Tibial artery (tissue), 4 donors: Measurements from ENCODE around the gene PCDH9.

Source experiments
- DNase-seq, 2 donors: peaks; one replicate each; pipeline ENCODE4 v3.0.0-alpha.2; 2019
- H3K27ac ChIP-seq, 2 donors: fragments of 200-600 bp; sonication (generic) in 1 of 2; 1 replicate in 1 of 2; 2 replicates in 1 of 2; pipeline ENCODE4 v1.5.1; 2018 to 2019; ENCODE audit warnings: mild to moderate bottlenecking in 1 of 2
- H3K27me3 ChIP-seq, 2 donors: fragments of 200-600 bp; sonication (generic) in 1 of 2; one replicate each; pipeline versions ENCODE4 v1.5.1 to v1.6.0; 2016 to 2019
- H3K36me3 ChIP-seq, 3 donors: fragments of 200-600 bp; sonication (generic) in 2 of 3; one replicate each; pipeline ENCODE4 v1.5.1; 2016 to 2019; ENCODE audit warnings: mild to moderate bottlenecking in 2 of 3
- H3K4me1 ChIP-seq, 4 donors: fragments of 200-600 bp; sonication (generic) in 2 of 4; 1 replicate in 3 of 4; 2 replicates in 1 of 4; pipeline ENCODE4 v1.5.1; 2016 to 2019
- H3K4me3 ChIP-seq, 2 donors: fragments of 200-600 bp; sonication (generic) in 1 of 2; 1 replicate in 1 of 2; 2 replicates in 1 of 2; pipeline ENCODE4 v1.5.1; 2018 to 2019; ENCODE audit warnings: mild to moderate bottlenecking in 2 of 2
- H3K9me3 ChIP-seq, 3 donors: fragments of 200-600 bp; sonication (generic) in 1 of 3; one replicate each; pipeline ENCODE4 v1.5.1; 2016 to 2019
- intact Hi-C: fragments of 100-400 bp; cut with DNase I; formaldehyde crosslinking; loops from one replicate; pipeline ENCODE4 v1.15.0; 2023; ENCODE audit warnings: low total_unique reads
- TF ChIP-seq, protein P1 (sequence below), 2 experiments: fragments of 200-600 bp in 1 of 2; fragments of 450-650 bp in 1 of 2; IDR thresholded peaks; one replicate each; pipeline ENCODE4 v1.5.1; 2017 to 2019; ENCODE audit warnings: antibody characterized with exemption in 2 of 2, mild to moderate bottlenecking in 1 of 2, moderate library complexity in 1 of 2

The PCDH9 gene

DNA sequence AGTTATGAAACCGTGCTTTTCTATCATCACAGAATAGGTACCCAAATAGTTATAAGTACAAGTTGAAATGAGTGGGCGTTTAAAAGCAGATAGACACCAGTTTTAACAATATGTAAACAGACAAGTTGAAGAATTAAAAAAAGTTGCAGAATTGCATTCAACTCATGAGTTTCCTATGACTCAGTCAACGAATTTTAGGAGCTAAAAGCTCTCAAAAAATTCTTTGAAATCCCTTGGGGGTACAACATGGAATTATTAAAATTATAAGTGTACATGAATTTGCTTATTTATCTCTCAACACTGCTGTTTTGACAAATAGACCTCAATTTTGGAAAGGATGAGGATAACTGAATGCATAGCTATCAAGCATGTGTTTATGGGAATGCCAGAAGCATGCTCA, 693.4 kb downstream of the PCDH9 start:
- Histone ChIP-seq H3K36me3 (no peaks in the 10 kb centered on the region), H3K27ac (no peak overlapping the region), H3K4me1 (no peaks in the 10 kb centered on the region), H3K9me3 (no peaks in the 10 kb centered on the region), H3K27me3 (no peaks in the 10 kb centered on the region), H3K4me3 (no peak overlapping the region)
- TF ChIP-seq, protein P1, sequence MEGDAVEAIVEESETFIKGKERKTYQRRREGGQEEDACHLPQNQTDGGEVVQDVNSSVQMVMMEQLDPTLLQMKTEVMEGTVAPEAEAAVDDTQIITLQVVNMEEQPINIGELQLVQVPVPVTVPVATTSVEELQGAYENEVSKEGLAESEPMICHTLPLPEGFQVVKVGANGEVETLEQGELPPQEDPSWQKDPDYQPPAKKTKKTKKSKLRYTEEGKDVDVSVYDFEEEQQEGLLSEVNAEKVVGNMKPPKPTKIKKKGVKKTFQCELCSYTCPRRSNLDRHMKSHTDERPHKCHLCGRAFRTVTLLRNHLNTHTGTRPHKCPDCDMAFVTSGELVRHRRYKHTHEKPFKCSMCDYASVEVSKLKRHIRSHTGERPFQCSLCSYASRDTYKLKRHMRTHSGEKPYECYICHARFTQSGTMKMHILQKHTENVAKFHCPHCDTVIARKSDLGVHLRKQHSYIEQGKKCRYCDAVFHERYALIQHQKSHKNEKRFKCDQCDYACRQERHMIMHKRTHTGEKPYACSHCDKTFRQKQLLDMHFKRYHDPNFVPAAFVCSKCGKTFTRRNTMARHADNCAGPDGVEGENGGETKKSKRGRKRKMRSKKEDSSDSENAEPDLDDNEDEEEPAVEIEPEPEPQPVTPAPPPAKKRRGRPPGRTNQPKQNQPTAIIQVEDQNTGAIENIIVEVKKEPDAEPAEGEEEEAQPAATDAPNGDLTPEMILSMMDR (IDR thresholded peaks at IDR 0.05), result no peak
- DNase-seq, result no peak
- intact Hi-C loops, result no loop called here

DNA sequence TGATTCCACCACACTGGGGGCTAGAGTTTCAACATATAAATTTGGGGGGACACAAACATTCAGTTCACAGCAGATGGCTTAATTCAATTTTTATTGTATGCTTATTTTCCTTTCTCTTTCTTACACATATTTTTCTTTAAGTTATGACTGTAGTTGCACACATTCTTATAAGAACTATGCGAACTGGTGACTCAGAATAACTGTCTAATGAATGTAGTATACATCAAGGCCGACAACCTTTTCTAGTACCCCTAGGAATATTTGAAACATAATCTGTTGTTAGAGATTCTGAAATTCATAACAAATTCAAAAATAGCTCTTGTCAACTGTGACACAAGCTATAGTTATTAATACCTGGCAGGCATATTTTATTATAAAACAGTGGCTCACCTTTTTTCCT, 695.6 kb downstream of the PCDH9 start:
- Histone ChIP-seq H3K4me3 (no peak overlapping the region), H3K27ac (no peak overlapping the region), H3K27me3 (no peaks in the 10 kb centered on the region), H3K9me3 (no peaks in the 10 kb centered on the region), H3K36me3 (no peaks in the 10 kb centered on the region), H3K4me1 (no peaks in the 10 kb centered on the region)
- TF ChIP-seq, protein P1 (IDR thresholded peaks at IDR 0.05), result no peak
- intact Hi-C loops, result no loop called here
- DNase-seq, result no peak

DNA sequence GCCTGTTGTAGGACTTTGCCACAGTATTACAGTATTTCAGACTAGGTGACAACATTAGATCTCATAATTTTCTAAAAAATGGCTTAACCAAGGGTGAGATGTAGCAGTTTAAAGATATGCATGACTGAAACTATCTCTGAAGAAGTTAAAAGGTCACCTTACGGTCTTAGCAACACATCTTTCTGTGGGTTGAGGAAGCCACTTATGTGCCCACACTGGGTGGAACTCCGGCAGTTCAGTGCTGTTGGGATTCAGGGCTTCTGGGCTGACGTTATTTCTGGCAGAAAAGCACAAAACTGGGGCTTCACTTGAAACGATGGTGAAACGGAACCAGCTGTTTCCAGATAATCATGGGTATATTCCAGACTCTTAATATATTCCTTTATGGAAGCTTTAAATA, 697.3 kb downstream of the PCDH9 start:
- no peak for DNase-seq
- no peak overlapping the region for H3K4me3 ChIP-seq
- intact Hi-C loops, result no loop called here
- H3K27ac ChIP-seq, result no peak overlapping the region
- no peaks in the 10 kb centered on the region for H3K36me3 ChIP-seq
- no peaks in the 10 kb centered on the region for H3K27me3 ChIP-seq
- TF ChIP-seq, protein P1 (IDR thresholded peaks at IDR 0.05), result no peak
- no peaks in the 10 kb centered on the region for H3K4me1 ChIP-seq
- H3K9me3 ChIP-seq, result no peaks in the 10 kb centered on the region

DNA sequence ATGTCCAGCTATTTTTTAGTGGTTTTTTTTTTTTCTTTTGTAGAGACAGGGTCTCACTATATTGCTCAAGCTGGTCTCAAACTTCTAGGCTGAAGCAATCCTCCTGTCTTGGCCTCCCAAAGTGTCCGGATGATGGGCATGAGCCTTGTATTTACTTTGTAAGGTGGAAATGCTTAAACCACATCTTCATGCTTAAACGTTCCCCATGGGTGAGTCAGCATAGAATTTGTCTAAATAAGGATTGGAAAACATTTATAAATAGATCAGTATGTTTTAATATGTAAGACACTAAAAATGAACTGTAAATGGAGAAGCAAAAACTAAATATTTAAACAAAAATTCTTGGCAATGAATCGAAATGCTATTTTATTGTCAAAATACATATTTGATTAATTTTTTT, 698.0 kb downstream of the PCDH9 start:
- TF ChIP-seq, protein P1 (IDR thresholded peaks at IDR 0.05), result no peak
- Histone ChIP-seq H3K27ac (no peak overlapping the region), H3K27me3 (no peaks in the 10 kb centered on the region), H3K36me3 (no peaks in the 10 kb centered on the region), H3K9me3 (no peaks in the 10 kb centered on the region), H3K4me1 (no peaks in the 10 kb centered on the region), H3K4me3 (no peak overlapping the region)
- intact Hi-C loops, result no loop called here
- no peak for DNase-seq

DNA sequence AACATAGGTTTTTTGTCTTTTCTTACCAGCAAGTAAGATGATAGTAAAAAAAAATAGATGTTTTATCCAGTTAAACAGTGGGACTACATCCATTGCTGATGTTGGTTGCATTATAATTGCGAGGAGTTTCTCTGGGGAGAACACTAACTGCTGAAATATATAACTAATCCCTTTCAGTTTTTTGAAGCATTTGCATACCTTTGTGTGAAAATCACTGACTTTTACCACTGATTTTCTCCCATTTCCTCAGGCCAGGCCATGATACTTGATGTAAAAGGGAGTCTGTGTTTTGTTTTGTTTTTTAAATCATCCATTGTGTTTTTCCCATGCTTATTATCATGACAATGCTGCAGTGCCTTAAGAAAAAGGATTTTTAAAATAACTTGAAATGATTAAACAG, 699.5 kb downstream of the PCDH9 start:
- H3K4me3 ChIP-seq, result no peak overlapping the region

More for the DNA sequence above, 699.5 kb downstream of the PCDH9 start:
- DNase-seq, result no peak
- Histone ChIP-seq H3K27me3 (no peaks in the 10 kb centered on the region), H3K36me3 (no peaks in the 10 kb centered on the region), H3K27ac (no peak overlapping the region), H3K9me3 (no peaks in the 10 kb centered on the region), H3K4me1 (no peaks in the 10 kb centered on the region)
- TF ChIP-seq, protein P1 (IDR thresholded peaks at IDR 0.05), result no peak
- intact Hi-C loops, result no loop called here
